H1 (cell line): ENCODE data around the gene HINT2. TPM values are rescaled to one million over a fixed set of nuclear protein-coding genes. Genes with fewer than 3 reads are reported as not detected.

Experiments used
- ATF2 ChIP-seq: IDR thresholded peaks from 2 replicates; pipeline ENCODE4 v1.6.1; 2012; ENCODE audit warnings: low read length, inconsistent platforms
- CHD2 ChIP-seq: IDR thresholded peaks from 2 replicates; pipeline ENCODE4 v1.6.1; 2012; ENCODE audit warnings: low read length, improper control_type of control experiment
- CHD7 ChIP-seq: fragments of 300-600 bp; sonication (generic); IDR thresholded peaks from 2 replicates; pipeline ENCODE4 v1.7.1; 2012; ENCODE audit warnings: low read length, moderate library complexity, mild to moderate bottlenecking, inconsistent platforms; ENCODE audit not compliant: insufficient replicate concordance
- HDAC2 ChIP-seq, 2 experiments: fragments of 300-600 bp in 1 of 2; sonication (generic) in 1 of 2; IDR thresholded peaks; 2 replicates each; pipeline ENCODE4 v1.6.1; 2011 to 2012; ENCODE audit warnings: low read depth in 2 of 2, low read length in 2 of 2, mild to moderate bottlenecking in 2 of 2, moderate library complexity in 2 of 2, borderline replicate concordance in 1 of 2, inconsistent platforms in 1 of 2
- HDAC6 ChIP-seq: IDR thresholded peaks from one replicate; pipeline ENCODE4 v1.7.1; 2012; ENCODE audit warnings: low read depth, mild to moderate bottlenecking, inconsistent platforms, low read length, moderate library complexity
- JUND ChIP-seq: IDR thresholded peaks from 2 replicates; pipeline ENCODE4 v1.6.1; 2011; ENCODE audit warnings: mild to moderate bottlenecking, improper control_type of control experiment, low read length
- SIRT6 ChIP-seq: IDR thresholded peaks from one replicate; pipeline ENCODE4 v1.7.1; 2012; ENCODE audit warnings: low read length, inconsistent platforms
- SP2 ChIP-seq: IDR thresholded peaks from 2 replicates; pipeline ENCODE4 v1.6.1; 2012; ENCODE audit warnings: mild to moderate bottlenecking, low read length, inconsistent platforms
- USF2 ChIP-seq: IDR thresholded peaks from 2 replicates; pipeline ENCODE4 v1.6.1; 2011; ENCODE audit warnings: low read length, improper control_type of control experiment
- polyA plus RNA-seq, 7 experiments: library from polyadenylated mRNA; depleted of rRNA in 3 of 7; stranded (reverse) in 5 of 7; unstranded in 2 of 7; fragments of >200 nt in 5 of 7; fragments of 200-250 nt in 2 of 7; gene quantifications; 1 replicate in 5 of 7; 2 replicates in 1 of 7; 4 replicates in 1 of 7; pipeline versions ENCODE4 v1.2.1 to v1.2.3, GENCODE V29; 2011 to 2013; ENCODE audit warnings: missing spikeins in 2 of 7, mixed read lengths in 2 of 7
- total RNA-seq: library from RNA; stranded (reverse); fragmentation: NEBNext Ultra II Directional; extraction: Animal tissue kit (Norgen Biotek cat#: 25700); gene quantifications from 2 replicates; pipeline ENCODE4 v1.2.1, GENCODE V29; 2021

Gene HINT2
- total and polyA plus RNA-seq, 2 of the 8 experiments (the other 6 are each of a cell fraction or from before 2014, with no cell fraction given), result 32.1 to 51.2 TPM

GRCh38 chr9:35771534-35771933, 43.3 kb downstream of the HINT2 start (continued):
- TF ChIP-seq CHD7, result no peak
- no peak for TF ChIP-seq SIRT6
- no peak for TF ChIP-seq CHD2
- no peak for TF ChIP-seq HDAC2 (IDR thresholded peaks at IDR 0.05; ENCODE audit: borderline replicate concordance in 1 of 2, low read depth in 2 of 2, low read length in 2 of 2)
- TF ChIP-seq HDAC6, result no peak
- TF ChIP-seq ATF2, result no peak
- TF ChIP-seq JUND, result no peak
- no peak for TF ChIP-seq SP2
- TF ChIP-seq USF2, result no peak
